HG03039 (cell line): Measurements from ENCODE around the gene STEAP1B.

ENCODE experiments used
- ATAC-seq: cut with Tn5 transposase; IDR thresholded peaks from one replicate; pipeline ENCODE4 v1.9.1; 2021; ENCODE audit warnings: mild to moderate bottlenecking, moderate library complexity; ENCODE audit not compliant: unreplicated experiment

The STEAP1B gene

GRCh38 chr7:22377703-22378102 lies 122.3 kb downstream of the STEAP1B start:
- no peak for ATAC-seq

GRCh38 chr7:22375359-22376048 lies 124.5 kb downstream of the STEAP1B start:
- no peak for ATAC-seq

GRCh38 chr7:22373911-22374310 lies 126.1 kb downstream of the STEAP1B start:
- ATAC-seq: no peak

GRCh38 chr7:22373388-22373787 lies 126.6 kb downstream of the STEAP1B start:
- ATAC-seq: no peak

GRCh38 chr7:22372863-22373262 lies 127.1 kb downstream of the STEAP1B start:
- no peak for ATAC-seq

- ATAC-seq: no peak
These were observed 128.1 kb downstream of the STEAP1B start for GRCh38 chr7:22371878-22372277.
